ENCODE results near the gene TMEM253.

Gene TMEM253

GRCh38 chr14:21100931-21101330 lies at the start of gene TMEM253:
Gene TMEM253, plus strand, starts transcription at chr14:21101066. Its CDS starts 278 bp downstream, at chr14:21101344.
- DNase-seq (ENCODE audit: low spot score) = no peak

- no peak for DNase-seq (ENCODE audit: low spot score)
Measured at GRCh38 chr14:21053184-21054122, 47.4 kb upstream of the TMEM253 start.

- peak; percentile 13 for DNase-seq (ENCODE audit: low spot score)
Measured at GRCh38 chr14:21054123-21054767, 46.6 kb upstream of the TMEM253 start.

GRCh38 chr14:21054768-21055145 lies 46.1 kb upstream of the TMEM253 start:
- DNase-seq (ENCODE audit: low spot score) = no peak

GRCh38 chr14:21055432-21056117 lies 45.3 kb upstream of the TMEM253 start:
- DNase-seq (ENCODE audit: low spot score) = no peak

GRCh38 chr14:21056520-21057163 lies 44.2 kb upstream of the TMEM253 start:
- DNase-seq (ENCODE audit: low spot score) = no peak

- peak; percentile 13 for DNase-seq (ENCODE audit: low spot score)
Measured at GRCh38 chr14:21057803-21058675, 42.8 kb upstream of the TMEM253 start, which contains the start of gene RNASE8. Gene RNASE8, plus strand, starts transcription at chr14:21057822. Its CDS starts 71 bp downstream, at chr14:21057893.

GRCh38 chr14:21058903-21059302 lies 42.0 kb upstream of the TMEM253 start:
- no peak for DNase-seq (ENCODE audit: low spot score)

- no peak for DNase-seq (ENCODE audit: low spot score)
Measured at GRCh38 chr14:21059842-21060613, 40.8 kb upstream of the TMEM253 start.

GRCh38 chr14:21060614-21061346 lies 40.1 kb upstream of the TMEM253 start:
- DNase-seq (ENCODE audit: low spot score) = no peak

GRCh38 chr14:21061347-21061668 lies 39.6 kb upstream of the TMEM253 start:
- DNase-seq (ENCODE audit: low spot score) = no peak

GRCh38 chr14:21063479-21063878 lies 37.4 kb upstream of the TMEM253 start:
- no peak for DNase-seq (ENCODE audit: low spot score)

GRCh38 chr14:21066882-21067502 lies 33.9 kb upstream of the TMEM253 start:
- no peak for DNase-seq (ENCODE audit: low spot score)

GRCh38 chr14:21068521-21069387 lies 32.1 kb upstream of the TMEM253 start:
- DNase-seq (ENCODE audit: low spot score) = peak; percentile 28

- DNase-seq (ENCODE audit: low spot score) = no peak
Measured at GRCh38 chr14:21069388-21070082, 31.3 kb upstream of the TMEM253 start.

GRCh38 chr14:21070083-21070609 lies 30.7 kb upstream of the TMEM253 start, which contains the start of gene ARHGEF40:
Gene ARHGEF40, plus strand, starts transcription at chr14:21070304. Its CDS starts 93 bp downstream, at chr14:21070397.
- no peak for DNase-seq (ENCODE audit: low spot score)

GRCh38 chr14:21070610-21071224 lies 30.1 kb upstream of the TMEM253 start:
- no peak for DNase-seq (ENCODE audit: low spot score)

All from activated CD4-positive, alpha-beta T cell treated with anti-CD3 and anti-CD28 coated beads, Interleukin-2, Interleukin-4, amounts not matched to agents 100 ng/mL and 50 ng/mL, durations not matched to agents 16 hours and 8 hours (primary cell).